ENCODE measurements around the gene COL18A1. TPM values are rescaled to one million over a fixed set of nuclear protein-coding genes. Genes with fewer than 3 reads are reported as not detected.

COL18A1 gene
- total and polyA plus RNA-seq, 8 donors: 38.7 to 301 (median 77.8) TPM

DNA sequence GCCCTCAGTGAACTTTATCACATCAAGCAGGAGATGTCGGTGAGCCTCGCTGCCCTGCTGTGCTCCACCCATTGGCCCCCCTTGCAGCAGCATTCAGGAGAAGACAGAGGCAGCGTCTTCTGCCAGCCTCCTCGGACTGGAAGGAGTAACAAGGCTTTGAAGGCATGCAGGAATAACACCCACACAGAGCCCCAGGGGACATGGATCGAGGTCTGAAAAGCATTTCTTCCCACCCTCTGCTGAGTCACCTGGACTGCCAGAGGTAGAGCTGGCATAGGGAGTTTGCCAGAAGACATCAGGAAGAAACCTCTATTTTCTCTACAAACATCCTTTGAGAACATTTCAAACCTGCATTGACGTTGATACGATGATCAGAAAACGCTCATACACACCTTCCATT lies 42.9 kb downstream of the COL18A1 start:
- ATAC-seq: no peak
- no peak for DNase-seq
- no peak overlapping the region for H3K27ac ChIP-seq
- no peaks in the 10 kb centered on the region for H3K36me3 ChIP-seq
- TF ChIP-seq, protein P1, sequence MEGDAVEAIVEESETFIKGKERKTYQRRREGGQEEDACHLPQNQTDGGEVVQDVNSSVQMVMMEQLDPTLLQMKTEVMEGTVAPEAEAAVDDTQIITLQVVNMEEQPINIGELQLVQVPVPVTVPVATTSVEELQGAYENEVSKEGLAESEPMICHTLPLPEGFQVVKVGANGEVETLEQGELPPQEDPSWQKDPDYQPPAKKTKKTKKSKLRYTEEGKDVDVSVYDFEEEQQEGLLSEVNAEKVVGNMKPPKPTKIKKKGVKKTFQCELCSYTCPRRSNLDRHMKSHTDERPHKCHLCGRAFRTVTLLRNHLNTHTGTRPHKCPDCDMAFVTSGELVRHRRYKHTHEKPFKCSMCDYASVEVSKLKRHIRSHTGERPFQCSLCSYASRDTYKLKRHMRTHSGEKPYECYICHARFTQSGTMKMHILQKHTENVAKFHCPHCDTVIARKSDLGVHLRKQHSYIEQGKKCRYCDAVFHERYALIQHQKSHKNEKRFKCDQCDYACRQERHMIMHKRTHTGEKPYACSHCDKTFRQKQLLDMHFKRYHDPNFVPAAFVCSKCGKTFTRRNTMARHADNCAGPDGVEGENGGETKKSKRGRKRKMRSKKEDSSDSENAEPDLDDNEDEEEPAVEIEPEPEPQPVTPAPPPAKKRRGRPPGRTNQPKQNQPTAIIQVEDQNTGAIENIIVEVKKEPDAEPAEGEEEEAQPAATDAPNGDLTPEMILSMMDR (IDR thresholded peaks at IDR 0.05): no peak
- WGBS, 2 donors: 67 to 72% methylated on average over 8 of the region's 8 CpGs
- no peaks in the 10 kb centered on the region for H3K27me3 ChIP-seq
- no peak for FAIRE-seq
- H3K4me3 ChIP-seq: no peak overlapping the region
- intact Hi-C loops (cut with DNase I): no loop called here
- H3K4me1 ChIP-seq: no peaks in the 10 kb centered on the region
- H3K9me3 ChIP-seq: no peaks in the 10 kb centered on the region

DNA sequence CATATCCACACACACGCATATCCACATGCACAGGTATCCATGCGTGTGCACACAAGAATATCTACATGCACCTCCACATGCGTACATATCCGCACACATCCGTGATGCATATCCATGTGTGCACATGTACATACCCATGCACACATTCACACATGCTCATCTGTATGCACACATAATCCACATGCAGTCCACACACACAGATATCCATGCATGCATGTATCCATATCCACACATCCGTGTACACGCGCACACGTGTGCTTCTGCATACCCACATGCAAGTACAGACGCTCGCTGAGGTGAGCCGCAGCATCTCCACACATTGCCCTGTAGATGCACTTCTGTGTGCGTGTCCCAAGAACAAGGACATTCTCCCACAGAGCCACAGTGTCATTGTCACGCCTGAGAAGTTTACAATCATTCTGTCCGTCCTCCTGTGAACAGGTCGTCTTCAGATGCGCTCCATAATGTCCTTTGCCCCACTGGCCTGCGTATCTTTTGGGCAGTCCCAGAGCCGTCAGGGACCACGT lies 43.4 kb downstream of the COL18A1 start:
- no peaks in the 10 kb centered on the region for H3K27me3 ChIP-seq
- H3K9me3 ChIP-seq: no peaks in the 10 kb centered on the region
- 71 to 78% methylated on average over 20 of the region's 20 CpGs for WGBS, 2 donors
- H3K4me3 ChIP-seq: no peak overlapping the region
- no peak for DNase-seq
- ATAC-seq: no peak
- FAIRE-seq: no peak
- TF ChIP-seq, protein P1 (IDR thresholded peaks at IDR 0.05): no peak
- intact Hi-C loops (cut with DNase I): no loop called here
- no peaks in the 10 kb centered on the region for H3K4me1 ChIP-seq
- no peak overlapping the region for H3K27ac ChIP-seq
- H3K36me3 ChIP-seq: no peaks in the 10 kb centered on the region

DNA sequence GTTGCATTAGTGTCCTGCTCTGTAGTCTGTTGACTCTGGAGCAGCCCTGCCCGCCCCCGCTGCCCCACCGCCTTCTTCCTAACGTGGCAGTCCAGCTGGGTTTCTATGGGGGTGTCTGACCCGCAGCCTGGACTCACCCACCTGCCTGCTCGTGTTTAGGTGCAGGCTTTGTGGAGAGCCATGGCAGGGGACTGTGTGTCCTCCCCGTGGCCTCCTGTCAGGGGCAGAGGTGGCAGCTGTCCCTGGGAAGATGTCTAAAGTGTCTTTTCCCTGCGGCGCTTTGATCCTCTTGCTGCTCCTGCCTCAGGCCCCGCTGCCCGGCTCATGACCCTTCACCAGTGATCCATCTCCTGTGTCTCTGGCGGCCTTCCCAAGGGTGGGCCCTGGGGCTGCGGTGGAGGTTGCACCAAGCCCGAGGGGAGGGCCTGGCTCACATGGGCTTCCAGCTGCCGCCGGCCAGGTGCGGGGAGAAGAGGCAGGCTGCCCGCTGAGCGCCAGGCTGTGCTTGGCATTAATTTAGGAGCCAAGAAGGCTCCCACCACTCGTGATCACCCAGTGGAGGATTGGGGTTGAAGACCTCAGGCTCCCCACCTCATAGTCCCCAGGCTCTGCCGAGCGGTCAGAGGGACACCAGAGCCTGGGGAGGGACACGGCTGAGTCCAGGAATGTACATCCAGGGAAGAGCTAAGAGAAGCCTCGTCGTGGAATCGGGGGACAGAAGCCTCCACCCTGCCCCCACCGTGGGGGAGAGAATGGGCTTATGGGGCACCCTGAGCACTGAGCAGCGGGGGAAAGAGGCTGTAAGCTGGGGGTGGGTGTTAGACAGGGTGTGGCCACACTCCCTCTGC lies 44.1 kb downstream of the COL18A1 start:
- Histone ChIP-seq H3K9me3 (no peaks in the 10 kb centered on the region), H3K27ac (no peak overlapping the region), H3K27me3 (no peaks in the 10 kb centered on the region), H3K36me3 (no peaks in the 10 kb centered on the region), H3K4me1 (no peaks in the 10 kb centered on the region), H3K4me3 (no peak overlapping the region)
- FAIRE-seq (no peak), ATAC-seq (no peak), DNase-seq (peak in 2 of 6 donors; percentile 17 to 63)
- intact Hi-C loops (cut with DNase I): no loop called here
- 64 to 69% methylated on average over 25 to 28 of the region's 28 CpGs for WGBS, 2 donors
- TF ChIP-seq, protein P1 (IDR thresholded peaks at IDR 0.05): no peak

DNA sequence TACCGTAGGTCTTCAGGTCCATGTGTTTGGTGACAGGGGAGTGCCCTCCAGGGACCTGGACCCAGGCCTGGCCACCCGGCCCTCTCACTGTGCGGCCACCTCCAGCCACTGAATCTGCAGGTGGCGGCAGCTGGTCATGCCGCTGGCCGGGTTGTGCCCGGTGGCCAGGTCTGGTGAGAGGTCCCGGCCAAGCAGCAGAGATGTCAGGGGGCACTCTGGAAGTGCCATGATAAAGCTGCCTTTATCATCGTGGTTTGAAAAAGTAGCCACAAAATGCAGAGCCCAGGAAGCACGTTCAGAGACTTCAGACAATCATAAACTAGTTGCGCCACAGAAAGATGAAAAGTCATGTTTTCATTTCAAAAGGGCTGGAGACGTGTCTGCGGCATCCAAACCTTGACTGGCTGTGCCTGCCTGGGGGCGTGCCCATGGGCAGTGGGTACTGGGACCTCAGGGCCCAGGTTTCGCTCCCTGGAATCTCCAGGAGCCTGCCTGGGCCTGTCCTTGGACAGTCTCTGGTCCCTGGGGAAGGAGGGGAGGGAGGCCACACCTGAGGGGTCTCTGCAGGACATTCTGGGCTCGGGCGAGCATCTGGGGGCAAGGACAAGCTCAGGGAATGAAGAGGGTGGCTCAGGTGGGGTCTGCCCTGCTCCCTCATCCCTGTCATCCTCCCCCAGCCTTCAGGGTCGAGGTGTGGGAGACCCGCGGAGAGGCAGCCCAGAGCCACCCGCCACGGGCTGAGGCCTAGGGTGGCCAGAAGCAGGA lies 44.9 kb downstream of the COL18A1 start:
- Histone ChIP-seq H3K4me1 (no peaks in the 10 kb centered on the region), H3K36me3 (no peaks in the 10 kb centered on the region), H3K27ac (no peak overlapping the region), H3K27me3 (no peaks in the 10 kb centered on the region), H3K9me3 (no peaks in the 10 kb centered on the region), H3K4me3 (no peak overlapping the region)
- peak in 2 of 6 donors; percentile 9 to 52 for DNase-seq
- no peak for ATAC-seq
- WGBS, 2 donors: 60 to 77% methylated on average over 22 of the region's 22 CpGs
- no peak for FAIRE-seq
- TF ChIP-seq, protein P1 (IDR thresholded peaks at IDR 0.05): no peak
- intact Hi-C loops (cut with DNase I): no loop called here
